ENCODE data around the gene LHX5.

LHX5 gene

GRCh38 chr12:113477842-113478215, 6.2 kb upstream of the LHX5 start:
- no peak for DNase-seq (ENCODE audit: low read depth, low spot score)

GRCh38 chr12:113477171-113477841, 5.6 kb upstream of the LHX5 start:
- DNase-seq (ENCODE audit: low read depth, low spot score): no peak

- DNase-seq (ENCODE audit: low read depth, low spot score): no peak
Observed at GRCh38 chr12:113476176-113476986, 4.7 kb upstream of the LHX5 start.

GRCh38 chr12:113475451-113476175, 3.9 kb upstream of the LHX5 start:
- DNase-seq (ENCODE audit: low read depth, low spot score): no peak

GRCh38 chr12:113474635-113475436, 3.2 kb upstream of the LHX5 start:
- DNase-seq (ENCODE audit: low read depth, low spot score): no peak

- DNase-seq (ENCODE audit: low read depth, low spot score): no peak
Observed at GRCh38 chr12:113473942-113474341, 2.3 kb upstream of the LHX5 start.

- DNase-seq (ENCODE audit: low read depth, low spot score): no peak
Observed at GRCh38 chr12:113473400-113473799, 1.7 kb upstream of the LHX5 start.

- DNase-seq (ENCODE audit: low read depth, low spot score): no peak
Observed at GRCh38 chr12:113472191-113473121, 785 bp upstream of the LHX5 start.

- no peak for DNase-seq (ENCODE audit: low read depth, low spot score)
Observed at GRCh38 chr12:113470871-113471618, 626 bp downstream of the LHX5 start.

GRCh38 chr12:113469949-113470743, 1.5 kb downstream of the LHX5 start:
- DNase-seq (ENCODE audit: low read depth, low spot score): no peak

- DNase-seq (ENCODE audit: low read depth, low spot score): no peak
Observed at GRCh38 chr12:113469224-113469948, 2.3 kb downstream of the LHX5 start.

- no peak for DNase-seq (ENCODE audit: low read depth, low spot score)
Observed at GRCh38 chr12:113468365-113469223, 3.1 kb downstream of the LHX5 start.

GRCh38 chr12:113467502-113468364, 3.9 kb downstream of the LHX5 start:
- no peak for DNase-seq (ENCODE audit: low read depth, low spot score)

GRCh38 chr12:113467142-113467501, 4.5 kb downstream of the LHX5 start:
- no peak for DNase-seq (ENCODE audit: low read depth, low spot score)

GRCh38 chr12:113466454-113467141, 5.1 kb downstream of the LHX5 start:
- no peak for DNase-seq (ENCODE audit: low read depth, low spot score)

Data from activated naive CD8-positive, alpha-beta T cell treated with anti-CD3 and anti-CD28 coated beads, Interleukin-2, amount 50 U/mL, for 16 hours (primary cell).